ENCODE results near the gene DHRS3. TPM values are rescaled to one million over a fixed set of nuclear protein-coding genes. Genes with fewer than 3 reads are reported as not detected.

Gene DHRS3
- total RNA-seq, 6 experiments from 2014 or later = 6.0 to 29.1 (median 27.1) TPM

DNA sequence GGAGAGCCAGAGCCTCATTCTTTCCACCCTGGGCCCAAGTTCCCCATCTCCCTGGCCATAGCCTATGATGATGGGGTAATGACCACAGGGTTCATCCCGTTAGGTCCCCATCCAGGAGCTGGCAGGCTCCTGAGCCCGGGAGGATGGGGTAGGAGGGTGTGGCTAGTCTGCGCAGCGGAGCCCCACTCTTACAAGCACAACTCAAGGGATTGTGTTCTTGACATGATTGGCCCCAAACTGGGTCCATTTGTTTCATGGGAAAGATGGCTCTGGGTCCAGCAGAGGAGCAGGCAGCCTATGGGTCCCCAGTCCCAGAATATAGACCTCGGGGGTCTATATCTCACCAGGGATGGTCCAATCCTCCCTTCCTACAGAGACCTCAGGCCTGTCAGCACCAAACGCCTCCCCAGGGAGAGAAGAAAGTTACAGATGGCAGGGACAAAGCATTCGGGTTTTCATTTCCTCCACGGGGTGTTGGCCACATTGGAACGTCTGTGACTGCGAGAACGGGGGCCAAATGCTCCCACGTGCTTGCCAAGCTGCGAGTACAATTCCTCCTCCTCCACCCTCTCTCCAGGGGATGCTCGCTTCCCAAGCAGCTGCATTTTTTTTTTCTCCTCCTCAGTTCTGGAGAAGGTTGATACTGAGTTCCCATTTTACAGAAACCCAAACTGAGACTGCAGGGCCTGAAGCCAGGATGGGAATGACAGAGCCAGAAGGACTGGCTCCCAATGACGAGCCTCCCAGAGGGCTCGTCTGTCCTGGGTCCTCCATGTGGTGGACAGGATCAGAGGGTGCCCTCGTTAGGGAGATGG is 71.0 kb downstream of the DHRS3 start:
- no peak overlapping the region for H3K4me3 Mint-ChIP-seq
- DNase-seq = no peak
- TF ChIP-seq, protein P1, sequence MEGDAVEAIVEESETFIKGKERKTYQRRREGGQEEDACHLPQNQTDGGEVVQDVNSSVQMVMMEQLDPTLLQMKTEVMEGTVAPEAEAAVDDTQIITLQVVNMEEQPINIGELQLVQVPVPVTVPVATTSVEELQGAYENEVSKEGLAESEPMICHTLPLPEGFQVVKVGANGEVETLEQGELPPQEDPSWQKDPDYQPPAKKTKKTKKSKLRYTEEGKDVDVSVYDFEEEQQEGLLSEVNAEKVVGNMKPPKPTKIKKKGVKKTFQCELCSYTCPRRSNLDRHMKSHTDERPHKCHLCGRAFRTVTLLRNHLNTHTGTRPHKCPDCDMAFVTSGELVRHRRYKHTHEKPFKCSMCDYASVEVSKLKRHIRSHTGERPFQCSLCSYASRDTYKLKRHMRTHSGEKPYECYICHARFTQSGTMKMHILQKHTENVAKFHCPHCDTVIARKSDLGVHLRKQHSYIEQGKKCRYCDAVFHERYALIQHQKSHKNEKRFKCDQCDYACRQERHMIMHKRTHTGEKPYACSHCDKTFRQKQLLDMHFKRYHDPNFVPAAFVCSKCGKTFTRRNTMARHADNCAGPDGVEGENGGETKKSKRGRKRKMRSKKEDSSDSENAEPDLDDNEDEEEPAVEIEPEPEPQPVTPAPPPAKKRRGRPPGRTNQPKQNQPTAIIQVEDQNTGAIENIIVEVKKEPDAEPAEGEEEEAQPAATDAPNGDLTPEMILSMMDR (IDR thresholded peaks at IDR 0.05) = no peak
- H3K9me3 Mint-ChIP-seq = no peaks in the 10 kb centered on the region
- H3K27me3 Mint-ChIP-seq (ENCODE audit: insufficient read depth) = peaks cover 12% of the 10 kb centered on the region
- no peak overlapping the region for H3K27ac Mint-ChIP-seq
- peaks cover 21% of the 10 kb centered on the region for H3K4me1 Mint-ChIP-seq (ENCODE audit: low read depth)
- no peaks in the 10 kb centered on the region for H3K36me3 Mint-ChIP-seq (ENCODE audit: low read depth)

DNA sequence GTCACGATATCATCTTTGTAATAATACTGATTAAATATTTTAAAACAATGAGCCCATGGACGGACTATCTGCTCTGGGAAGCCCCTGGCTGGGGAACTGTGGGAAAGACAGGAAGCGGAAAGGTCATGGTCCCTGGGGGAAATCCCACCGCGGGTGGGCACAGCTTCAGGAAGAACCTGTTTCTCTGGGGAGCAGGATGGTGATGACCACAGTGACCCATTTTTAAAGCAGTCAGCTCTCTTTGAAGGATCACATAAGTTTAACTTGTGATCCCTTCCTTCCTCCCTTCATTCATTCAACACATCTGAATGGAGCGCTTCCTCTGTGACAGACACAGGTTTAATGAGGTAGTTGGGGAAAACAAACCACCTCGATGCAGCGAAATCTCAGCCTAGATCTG is 73.0 kb downstream of the DHRS3 start:
- Mint-ChIP-seq H3K36me3 (ENCODE audit: low read depth) (no peaks in the 10 kb centered on the region), H3K27me3 (ENCODE audit: insufficient read depth) (peaks cover 11% of the 10 kb centered on the region), H3K9me3 (no peaks in the 10 kb centered on the region), H3K4me3 (no peak overlapping the region), H3K4me1 (ENCODE audit: low read depth) (peaks cover 26% of the 10 kb centered on the region), H3K27ac (no peak overlapping the region)
- TF ChIP-seq, protein P1 (IDR thresholded peaks at IDR 0.05) = no peak
- no peak for DNase-seq

DNA sequence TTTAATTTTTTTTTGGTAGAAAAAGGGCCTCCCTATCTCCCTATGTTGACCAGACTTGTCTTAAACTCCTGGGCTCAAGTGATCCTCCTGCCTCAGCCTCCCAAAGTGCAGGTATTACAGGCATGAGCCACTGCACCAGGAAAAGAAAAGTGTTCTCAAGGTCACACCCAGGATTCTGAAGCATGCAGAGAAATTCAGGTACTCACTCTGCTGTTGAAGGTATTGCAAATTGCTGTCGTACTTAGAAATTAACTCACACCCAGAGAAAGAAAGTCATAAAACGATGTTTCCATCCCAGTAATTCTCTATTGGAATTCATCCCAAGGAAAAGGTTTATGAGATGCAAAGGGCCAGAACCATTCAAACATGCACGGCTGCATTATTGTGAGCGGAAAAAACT is 73.7 kb downstream of the DHRS3 start:
- peaks cover 4% of the 10 kb centered on the region; the same call in 1 of the 2 replicates for H3K36me3 Mint-ChIP-seq (ENCODE audit: low read depth)
- H3K9me3 Mint-ChIP-seq = peaks cover 4% of the 10 kb centered on the region
- H3K4me1 Mint-ChIP-seq (ENCODE audit: low read depth) = peaks cover 26% of the 10 kb centered on the region
- no peak overlapping the region for H3K4me3 Mint-ChIP-seq
- H3K27me3 Mint-ChIP-seq (ENCODE audit: insufficient read depth) = peaks cover 14% of the 10 kb centered on the region
- H3K27ac Mint-ChIP-seq = no peak overlapping the region
- TF ChIP-seq, protein P1 (IDR thresholded peaks at IDR 0.05) = no peak
- no peak for DNase-seq

DNA sequence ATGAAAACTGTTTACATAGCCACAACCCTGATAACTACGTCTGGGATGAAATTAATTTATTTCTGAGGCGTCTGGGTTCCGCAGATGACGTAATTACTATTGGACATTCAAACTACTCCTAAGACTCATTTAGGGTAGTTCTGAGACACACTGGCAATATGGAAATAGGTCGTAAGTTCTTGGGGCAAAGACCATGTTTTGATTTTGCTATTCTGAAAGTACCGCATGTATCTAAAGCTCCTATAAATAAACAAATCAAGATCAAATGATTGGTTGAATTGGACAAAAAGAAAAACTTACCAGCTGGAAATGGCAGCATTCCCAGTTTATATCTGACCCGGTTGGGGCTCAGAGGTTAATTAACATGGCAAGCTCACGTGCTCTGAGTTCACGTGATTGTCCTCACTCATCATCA is 74.3 kb downstream of the DHRS3 start:
- peaks cover 28% of the 10 kb centered on the region for H3K4me1 Mint-ChIP-seq (ENCODE audit: low read depth)
- peaks cover 4% of the 10 kb centered on the region; the same call in 1 of the 2 replicates for H3K36me3 Mint-ChIP-seq (ENCODE audit: low read depth)
- peaks cover 16% of the 10 kb centered on the region for H3K27me3 Mint-ChIP-seq (ENCODE audit: insufficient read depth)
- DNase-seq = no peak
- TF ChIP-seq, protein P1 (IDR thresholded peaks at IDR 0.05) = no peak
- no peak overlapping the region for H3K4me3 Mint-ChIP-seq
- peaks cover 4% of the 10 kb centered on the region for H3K9me3 Mint-ChIP-seq
- no peak overlapping the region for H3K27ac Mint-ChIP-seq

DNA sequence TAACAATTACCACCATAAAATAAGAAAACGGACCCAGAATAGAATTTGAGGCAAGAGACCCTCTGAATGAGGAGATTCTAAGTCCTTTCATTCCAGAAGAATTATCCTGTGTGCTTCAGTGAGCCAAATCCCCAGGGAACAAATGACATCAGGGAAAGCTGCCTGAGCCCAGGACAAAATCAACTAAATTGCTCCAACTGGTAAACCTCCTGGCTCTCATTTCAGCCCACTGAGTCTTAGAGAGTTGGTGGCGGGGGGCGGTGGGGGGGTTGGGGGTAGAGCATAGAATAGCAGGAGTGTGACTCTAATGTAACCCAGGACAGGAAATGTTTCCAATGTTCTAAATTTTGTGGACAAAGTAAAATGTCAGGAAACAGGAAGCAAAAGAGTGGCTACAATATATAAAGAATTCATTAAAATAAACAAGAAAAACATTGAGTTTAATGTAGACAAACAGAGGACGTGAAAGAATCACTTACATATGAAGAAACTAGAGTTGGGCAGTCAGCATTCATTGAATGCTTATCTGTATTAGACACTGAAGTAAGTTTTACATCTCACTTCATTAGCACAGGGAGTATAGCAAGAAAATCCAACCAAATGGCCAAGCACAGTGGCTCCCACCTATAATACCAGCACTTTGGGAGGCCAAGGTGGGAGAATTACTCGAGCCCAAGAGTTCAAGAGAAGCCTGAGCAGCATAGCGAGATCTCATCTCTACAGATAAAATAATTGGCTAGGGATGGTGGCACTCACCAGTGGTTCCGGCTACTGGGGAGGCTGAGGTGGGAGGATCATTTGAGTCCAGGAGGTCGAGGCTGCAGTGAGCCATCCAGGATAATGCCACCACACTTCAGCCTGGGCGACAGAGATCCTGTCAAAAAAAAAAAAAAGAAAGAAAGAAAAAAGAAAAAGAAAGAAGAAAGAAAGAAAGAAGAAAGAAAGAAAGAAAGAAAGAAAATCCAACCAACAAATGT is 75.1 kb downstream of the DHRS3 start:
- H3K36me3 Mint-ChIP-seq (ENCODE audit: low read depth) = peaks cover 4% of the 10 kb centered on the region; the same call in 1 of the 2 replicates
- H3K4me3 Mint-ChIP-seq = no peak overlapping the region
- peaks cover 4% of the 10 kb centered on the region for H3K9me3 Mint-ChIP-seq
- H3K4me1 Mint-ChIP-seq (ENCODE audit: low read depth) = peaks cover 28% of the 10 kb centered on the region
- TF ChIP-seq, protein P1 (IDR thresholded peaks at IDR 0.05) = no peak
- no peak overlapping the region for H3K27ac Mint-ChIP-seq
- peaks cover 16% of the 10 kb centered on the region for H3K27me3 Mint-ChIP-seq (ENCODE audit: insufficient read depth)
- DNase-seq = no peak
